SK-N-SH (cell line): ENCODE measurements around the gene OR2H1. TPM values are rescaled to one million over a fixed set of nuclear protein-coding genes. Genes with fewer than 3 reads are reported as not detected.

Experiments used
- CTCF ChIA-PET: fragments of 300-600, 350-600 bp; formaldehyde crosslinking; extraction: SDS; loops from one replicate; lab custom pipeline; 2021; lab: Yijun Ruan, JAX
- POLR2A ChIA-PET: fragments of 350-600 bp; sonication (Branson Sonifier 250); formaldehyde crosslinking; extraction: SDS; loops from one replicate; lab custom pipeline; 2020; ENCODE audit warnings: antibody characterized with exemption, inconsistent platforms; lab: Yijun Ruan, JAX
- DNase-seq: peaks from one replicate; pipeline ENCODE4 v3.0.0; 2012
- H2AFZ ChIP-seq: fragments of 200-600 bp; sonication (generic); 2 replicates; pipeline ENCODE4 v1.8.1; 2016; ENCODE audit warnings: antibody characterized with exemption, mild to moderate bottlenecking, low read depth
- H3F3A ChIP-seq: fragments of 200-600 bp; sonication (generic); replicated peaks from 2 replicates; pipeline ENCODE3; 2016; ENCODE audit warnings: antibody characterized with exemption, mild to moderate bottlenecking; ENCODE audit not compliant: insufficient read depth
- H3K27ac ChIP-seq, 2 experiments: fragments of 200-500 bp in 1 of 2; fragments of 200-600 bp in 1 of 2; sonication (Bioruptor generic) in 1 of 2; sonication (generic), shearing (Covaris generic) in 1 of 2; 2 replicates each; pipeline versions ENCODE4 v1.5.1 to v1.6.1; 2014 to 2016; ENCODE audit warnings: low read depth in 2 of 2, inconsistent platforms in 1 of 2, low read length in 1 of 2, mild to moderate bottlenecking in 1 of 2, mixed read lengths in 1 of 2
- H3K27me3 ChIP-seq: fragments of 200-600 bp; sonication (generic), shearing (Covaris generic); 2 replicates; pipeline ENCODE4 v1.6.1; 2016; ENCODE audit warnings: mixed run types; ENCODE audit not compliant: insufficient read depth
- H3K36me3 ChIP-seq, 2 experiments: fragments of 200-500 bp in 1 of 2; fragments of 200-600 bp in 1 of 2; sonication (Bioruptor generic) in 1 of 2; sonication (generic) in 1 of 2; replicated peaks in 1 of 2; 2 replicates each; pipeline versions ENCODE3 to v1.5.1; 2014 to 2016; ENCODE audit warnings: low read length in 1 of 2, mild to moderate bottlenecking in 1 of 2; ENCODE audit not compliant: insufficient read depth in 2 of 2, control insufficient read depth in 1 of 2
- H3K4me1 ChIP-seq, 2 experiments: fragments of 200-500 bp in 1 of 2; fragments of 200-600 bp in 1 of 2; sonication (Bioruptor generic) in 1 of 2; sonication (generic), shearing (Covaris generic) in 1 of 2; 2 replicates each; pipeline versions ENCODE4 v1.5.1 to v1.6.1; 2014 to 2016; ENCODE audit warnings: low read depth in 1 of 2, low read length in 1 of 2, mixed run types in 1 of 2; ENCODE audit not compliant: insufficient read depth in 2 of 2, control insufficient read depth in 1 of 2
- H3K4me2 ChIP-seq: fragments of 200-600 bp; sonication (generic), shearing (Covaris generic); 2 replicates; pipeline ENCODE4 v1.6.1; 2017; ENCODE audit warnings: mixed run types
- H3K4me3 ChIP-seq, 2 experiments: fragments of 200-500 bp in 1 of 2; fragments of 200-600 bp in 1 of 2; sonication (Bioruptor generic) in 1 of 2; sonication (generic), shearing (Covaris generic) in 1 of 2; 2 replicates each; pipeline versions ENCODE4 v1.5.1 to v1.8.1; 2014 to 2016; ENCODE audit warnings: low read depth in 2 of 2, inconsistent platforms in 1 of 2, low read length in 1 of 2, mild to moderate bottlenecking in 1 of 2, mixed read lengths in 1 of 2, moderate library complexity in 1 of 2
- H3K79me2 ChIP-seq: fragments of 200-600 bp; sonication (generic); 2 replicates; pipeline ENCODE4 v1.8.1; 2017; ENCODE audit warnings: mild to moderate bottlenecking; ENCODE audit not compliant: insufficient read depth
- H3K9ac ChIP-seq: fragments of 200-600 bp; sonication (generic); 2 replicates; pipeline ENCODE4 v1.6.1; 2017; ENCODE audit warnings: mixed run types
- H3K9me2 ChIP-seq: fragments of 200-600 bp; sonication (generic); 2 replicates; pipeline ENCODE4 v1.6.1; 2017; ENCODE audit warnings: mixed run types
- H3K9me3 ChIP-seq: fragments of 200-600 bp; sonication (generic); 2 replicates; pipeline ENCODE4 v1.6.1; 2017; ENCODE audit warnings: mixed run types, mild to moderate bottlenecking, moderate library complexity
- H4K20me1 ChIP-seq: fragments of 200-600 bp; sonication (generic); 2 replicates; pipeline ENCODE4 v1.6.1; 2017; ENCODE audit warnings: mild to moderate bottlenecking, mixed run types; ENCODE audit not compliant: insufficient read depth
- CHD2 ChIP-seq: fragments of 150-350 bp; IDR thresholded peaks from 2 replicates; pipeline ENCODE4 v1.6.1; 2018; ENCODE audit warnings: low read length; ENCODE audit not compliant: partially characterized antibody
- CTCF ChIP-seq: fragments of 200-600 bp; sonication (generic); IDR thresholded peaks from 2 replicates; pipeline ENCODE4 v1.6.1; 2017; ENCODE audit warnings: antibody characterized with exemption, mild to moderate bottlenecking, moderate library complexity
- FOSL2 ChIP-seq: IDR thresholded peaks from 2 replicates; pipeline ENCODE4 v1.4.0; 2012; ENCODE audit warnings: low read depth, mild to moderate bottlenecking, moderate library complexity, borderline replicate concordance
- FOXJ3 ChIP-seq: sonication (generic); formaldehyde crosslinking; IDR thresholded peaks from 2 replicates; pipeline ENCODE4 v1.5.1; 2020; ENCODE audit warnings: mild to moderate bottlenecking, missing genetic modification reagents
- GABPA ChIP-seq: IDR thresholded peaks from 2 replicates; pipeline ENCODE4 v1.4.0; 2012; ENCODE audit warnings: low read depth, mild to moderate bottlenecking
- GATA2 ChIP-seq: sonication (generic); formaldehyde crosslinking; IDR thresholded peaks from 2 replicates; pipeline ENCODE4 v1.5.0; 2020; ENCODE audit warnings: mild to moderate bottlenecking, missing genetic modification reagents
- JUND ChIP-seq: IDR thresholded peaks from 2 replicates; pipeline ENCODE4 v1.4.0; 2012
- MAX ChIP-seq: IDR thresholded peaks from 2 replicates; pipeline ENCODE4 v1.4.0; 2012; ENCODE audit warnings: low read depth
- MEF2A ChIP-seq: IDR thresholded peaks from 2 replicates; pipeline ENCODE4 v1.4.0; 2012; ENCODE audit warnings: low read depth, borderline replicate concordance
- PBX3 ChIP-seq: IDR thresholded peaks from 2 replicates; pipeline ENCODE4; 2012
- RAD21 ChIP-seq: IDR thresholded peaks from 2 replicates; pipeline ENCODE4 v1.6.1; 2012; ENCODE audit warnings: mild to moderate bottlenecking, low read length
- RCOR1 ChIP-seq: fragments of 150-350 bp; IDR thresholded peaks from 2 replicates; pipeline ENCODE4 v1.6.1; 2017; ENCODE audit warnings: antibody characterized with exemption, low read length
- REST ChIP-seq: IDR thresholded peaks from 2 replicates; pipeline ENCODE4 v1.6.1; 2012; ENCODE audit warnings: mild to moderate bottlenecking, low read depth, low read length, moderate library complexity
- SMC3 ChIP-seq: IDR thresholded peaks from 2 replicates; pipeline ENCODE4 v1.6.1; 2012; ENCODE audit warnings: low read depth, low read length, improper control_type of control experiment
- TCF12 ChIP-seq: IDR thresholded peaks from 2 replicates; pipeline ENCODE4 v1.4.0; 2012
- TEAD4 ChIP-seq: IDR thresholded peaks from 2 replicates; pipeline ENCODE4 v1.4.0; 2012; ENCODE audit warnings: mild to moderate bottlenecking, borderline replicate concordance; ENCODE audit not compliant: insufficient read depth
- USF1 ChIP-seq: IDR thresholded peaks from 2 replicates; pipeline ENCODE4 v1.4.0; 2012; ENCODE audit warnings: low read depth, borderline replicate concordance
- YY1 ChIP-seq: IDR thresholded peaks from 2 replicates; pipeline ENCODE4 v1.4.0; 2012; ENCODE audit warnings: low read depth, mild to moderate bottlenecking
- WGBS: methylation state at CpG from one replicate; pipeline ENCODE4 v1.1.6; 2017; ENCODE audit warnings: low lambda C conversion rate; 5-methylcytosine and 5-hydroxymethylcytosine counted together
- polyA plus RNA-seq, 3 experiments: library from polyadenylated mRNA; depleted of rRNA; stranded (reverse); fragments of >200 nt; gene quantifications; 2 replicates each; pipeline ENCODE4 v1.2.3, GENCODE V29; 2012

OR2H1 gene
- polyA plus RNA-seq, 1 of the 3 experiments (the other 2 are of a cell fraction), result not detected

GRCh38 chr6:29489286-29489685 lies 32.3 kb downstream of the OR2H1 start:
- POLR2A ChIA-PET, result no interaction called here

More at GRCh38 chr6:29489286-29489685, 32.3 kb downstream of the OR2H1 start:
- H3K27me3 ChIP-seq, result no peaks in the 10 kb centered on the region; the same call in 1 of the 2 replicates
- H3K79me2 ChIP-seq, result no peaks in the 10 kb centered on the region
- CTCF ChIA-PET, result no interaction called here
- H3F3A ChIP-seq, result no peaks in the 10 kb centered on the region
- H3K9me3 ChIP-seq, result no peaks in the 10 kb centered on the region
- H2AFZ ChIP-seq, result no peak overlapping the region
- no peak for DNase-seq
- TF ChIP-seq JUND (no peak), TEAD4 (no peak), USF1 (no peak), RCOR1 (no peak), GATA2 (no peak), CHD2 (no peak), SMC3 (no peak), YY1 (no peak), FOSL2 (no peak), MEF2A (no peak), CTCF (no peak), RAD21 (no peak), REST (no peak), PBX3 (no peak), TCF12 (no peak), FOXJ3 (CRISPR knock-in tag) (no peak), GABPA (no peak), MAX (no peak)
- TF ChIP-seq, all 33 proteins: peak for 0
- H3K27ac ChIP-seq, result no peak overlapping the region
- no peaks in the 10 kb centered on the region for H4K20me1 ChIP-seq
- no peak overlapping the region for H3K4me2 ChIP-seq
- 17% methylated on average over 8 of the region's 8 CpGs for WGBS
- no peaks in the 10 kb centered on the region for H3K9me2 ChIP-seq
- H3K4me1 ChIP-seq, result no peaks in the 10 kb centered on the region
- no peak overlapping the region for H3K9ac ChIP-seq
- no peak overlapping the region for H3K4me3 ChIP-seq
- no peaks in the 10 kb centered on the region for H3K36me3 ChIP-seq
